Sigmoid colon (tissue), 4 donors: ENCODE measurements around the gene SNX32.

ENCODE experiments used
- CTCF ChIP-seq, 4 experiments: fragments of 450-650 bp in 3 of 4; fragments of 200-600 bp in 1 of 4; IDR thresholded peaks; one replicate each; pipeline ENCODE4 v1.5.1; 2016 to 2019; ENCODE audit warnings: antibody characterized with exemption in 4 of 4, mild to moderate bottlenecking in 3 of 4, moderate library complexity in 2 of 4
- EP300 ChIP-seq, 4 donors: sonication (generic); formaldehyde crosslinking; IDR thresholded peaks; one replicate each; pipeline ENCODE4 v1.6.1; 2017; ENCODE audit warnings: antibody characterized with exemption in 4 of 4
- POLR2A ChIP-seq, 2 donors: fragments of 450-650 bp; IDR thresholded peaks; one replicate each; pipeline ENCODE4 v1.6.1; 2016; ENCODE audit warnings: antibody characterized with exemption in 2 of 2, mild to moderate bottlenecking in 2 of 2, moderate library complexity in 2 of 2
- POLR2AphosphoS5 ChIP-seq, 4 donors: sonication (generic); formaldehyde crosslinking; IDR thresholded peaks; one replicate each; pipeline ENCODE4 v1.6.1; 2017; ENCODE audit warnings: antibody characterized with exemption in 4 of 4

GRCh38 chr11:65892661-65893317 is 59.0 kb downstream of the SNX32 start:
- TF ChIP-seq POLR2AphosphoS5 (IDR thresholded peaks at IDR 0.05): no peak
- no peak for TF ChIP-seq CTCF (IDR thresholded peaks at IDR 0.05)
- no peak for TF ChIP-seq POLR2A (IDR thresholded peaks at IDR 0.05)
- no peak for TF ChIP-seq EP300 (IDR thresholded peaks at IDR 0.05)
